Measurements from ENCODE around the gene TDRKH.

- TF ChIP-seq TAF1 (IDR thresholded peaks at IDR 0.05; ENCODE audit: borderline replicate concordance, insufficient read depth, low read length) = no peak
- no peak for TF ChIP-seq SIN3A (IDR thresholded peaks at IDR 0.05; ENCODE audit: borderline replicate concordance, insufficient read depth, low read length)
Measured at GRCh38 chr1:151809290-151809984, 19.1 kb upstream of the TDRKH start.

All from PFSK-1 (cell line).